OCI-LY3 (cell line): ENCODE data around the gene TAOK2.

Experiments used
- CTCF ChIP-seq: fragments of 200-600, 300-600 bp; sonication (generic); IDR thresholded peaks from 2 replicates; pipeline ENCODE4 v1.5.1; 2014; ENCODE audit warnings: antibody characterized with exemption, low read length, low read depth
- EZH2phosphoT487 ChIP-seq: fragments of 200-600 bp; shearing (Covaris generic); IDR thresholded peaks from 2 replicates; pipeline ENCODE4 v1.6.1; 2018; ENCODE audit warnings: antibody characterized with exemption, mixed run types, low read depth

- TF ChIP-seq CTCF (no peak), EZH2phosphoT487 (no peak)
Measured at GRCh38 chr16:29927070-29927905, 46.4 kb upstream of the TAOK2 start.
